Measurements from ENCODE around the gene NAT8. TPM values are rescaled to one million over a fixed set of nuclear protein-coding genes. Genes with fewer than 3 reads are reported as not detected.

The NAT8 gene
- total and polyA plus RNA-seq, 2 of the 13 experiments (the other 11 are each of a cell fraction or from before 2014, with no cell fraction given) = 1.9 to 12.9 TPM

GRCh38 chr2:73611867-73612266 is 30.4 kb downstream of the NAT8 start:
- no peaks in the 10 kb centered on the region for H3K4me1 ChIP-seq (ENCODE audit: insufficient read depth, low read length)
- no peak overlapping the region for H3K4me3 ChIP-seq (replicated peaks in 1 of 3; ENCODE audit: insufficient read depth in 1 of 3, low read depth in 2 of 3, low read length in 3 of 3)
- CTCF ChIA-PET (ENCODE audit: low intra/inter-chr PET ratio, low total read pairs) = no interaction called here
- in situ Hi-C loops (cut with HindIII; ENCODE audit: extremely low pct_ligation_motif_present, low pct_unique_long_range_greater_than_20kb) = no loop called here
- no peaks in the 10 kb centered on the region for H3K79me2 ChIP-seq (ENCODE audit: insufficient read depth, low read length)
- H3K9me3 ChIP-seq (ENCODE audit: low read length) = no peaks in the 10 kb centered on the region
- peaks cover 0 to 1% of the 10 kb centered on the region in 2 experiments; a peak in 1 of 5 replicates for H3K36me3 ChIP-seq (replicated peaks in 1 of 2; ENCODE audit: control insufficient read depth in 1 of 2, insufficient read depth in 2 of 2, low read length in 2 of 2)
- intact Hi-C loops (cut with micrococcal nuclease; ENCODE audit: unreplicated experiment) = no loop called here
- H3K27me3 ChIP-seq (ENCODE audit: control insufficient read depth in 1 of 2, insufficient read depth in 2 of 2, low read length in 2 of 2) = no peaks in the 10 kb centered on the region
- no peak overlapping the region for H3K9ac ChIP-seq (ENCODE audit: insufficient read depth, low read depth, low read length)
- no peak overlapping the region for H2AFZ ChIP-seq (ENCODE audit: low read length)
- POLR2A ChIA-PET = no interaction called here
- H3K27ac ChIP-seq (ENCODE audit: extremely low read length, insufficient read depth, low read length) = no peak overlapping the region
- TF ChIP-seq NFYB (CRISPR knock-in tag; IDR thresholded peaks at IDR 0.05) = no peak
- DNase-seq (ENCODE audit: low spot score) = no peak
- H3K4me2 ChIP-seq (ENCODE audit: low read depth, low read length) = no peak overlapping the region
- WGBS (ENCODE audit: low lambda C conversion rate) = 100% methylated on average over 1 of the region's 1 CpG
- peak; percentile 12 for FAIRE-seq
- no peak for ATAC-seq
- no peaks in the 10 kb centered on the region for H4K20me1 ChIP-seq (ENCODE audit: insufficient read depth, low read length)
- no TSS peak for BruUV-seq (replicated peaks)

- peaks cover 0 to 1% of the 10 kb centered on the region in 2 experiments; a peak in 1 of 5 replicates for H3K36me3 ChIP-seq (replicated peaks in 1 of 2; ENCODE audit: control insufficient read depth in 1 of 2, insufficient read depth in 2 of 2, low read length in 2 of 2)
- no peak for FAIRE-seq
- POLR2A ChIA-PET = no interaction called here
Observed at GRCh38 chr2:73611193-73611592, 31.0 kb downstream of the NAT8 start.

More at GRCh38 chr2:73611193-73611592, 31.0 kb downstream of the NAT8 start:
- H3K4me2 ChIP-seq (ENCODE audit: low read depth, low read length) = no peak overlapping the region
- in situ Hi-C loops (cut with HindIII; ENCODE audit: extremely low pct_ligation_motif_present, low pct_unique_long_range_greater_than_20kb) (no loop called here), intact Hi-C loops (cut with micrococcal nuclease; ENCODE audit: unreplicated experiment) (no loop called here)
- no peaks in the 10 kb centered on the region for H3K4me1 ChIP-seq (ENCODE audit: insufficient read depth, low read length)
- no peak overlapping the region for H3K4me3 ChIP-seq (replicated peaks in 1 of 3; ENCODE audit: insufficient read depth in 1 of 3, low read depth in 2 of 3, low read length in 3 of 3)
- ATAC-seq (no peak; the same call in 1 of the 3 replicates), DNase-seq (ENCODE audit: low spot score) (no peak)
- BruUV-seq (replicated peaks) = no TSS peak
- H3K79me2 ChIP-seq (ENCODE audit: insufficient read depth, low read length) = no peaks in the 10 kb centered on the region
- no peaks in the 10 kb centered on the region for H3K9me3 ChIP-seq (ENCODE audit: low read length)
- WGBS (ENCODE audit: low lambda C conversion rate) = 76% methylated on average over 3 of the region's 4 CpGs
- no peaks in the 10 kb centered on the region for H3K27me3 ChIP-seq (ENCODE audit: control insufficient read depth in 1 of 2, insufficient read depth in 2 of 2, low read length in 2 of 2)
- H4K20me1 ChIP-seq (ENCODE audit: insufficient read depth, low read length) = no peaks in the 10 kb centered on the region
- H3K9ac ChIP-seq (ENCODE audit: insufficient read depth, low read depth, low read length) = no peak overlapping the region
- H2AFZ ChIP-seq (ENCODE audit: low read length) = no peak overlapping the region
- H3K27ac ChIP-seq (ENCODE audit: extremely low read length, insufficient read depth, low read length) = no peak overlapping the region
- CTCF ChIA-PET (ENCODE audit: low intra/inter-chr PET ratio, low total read pairs) = no interaction called here
- no peak for TF ChIP-seq ZMAT5 (CRISPR knock-in tag; IDR thresholded peaks at IDR 0.05; ENCODE audit: borderline replicate concordance, low read depth)
- TF ChIP-seq ZNF280B (CRISPR knock-in tag; IDR thresholded peaks at IDR 0.05; ENCODE audit: borderline replicate concordance) = no peak
- no peak for TF ChIP-seq ZNF430 (CRISPR knock-in tag; IDR thresholded peaks at IDR 0.05)
- TF ChIP-seq SALL2 (CRISPR knock-in tag; IDR thresholded peaks at IDR 0.05) = no peak
- TF ChIP-seq GATA4 (IDR thresholded peaks at IDR 0.05; ENCODE audit: borderline replicate concordance, low read depth) = no peak
- TF ChIP-seq FOXP4 (CRISPR knock-in tag; IDR thresholded peaks at IDR 0.05) = no peak
- no peak for TF ChIP-seq KDM5A (IDR thresholded peaks at IDR 0.05; ENCODE audit: borderline replicate concordance, low read length)
- TF ChIP-seq ZNF660 (CRISPR knock-in tag; IDR thresholded peaks at IDR 0.05; ENCODE audit: borderline replicate concordance, low read depth) = no peak
- TF ChIP-seq ZNF253 (CRISPR knock-in tag; IDR thresholded peaks at IDR 0.05; ENCODE audit: borderline replicate concordance) = no peak
- TF ChIP-seq NR2C2 (CRISPR knock-in tag; IDR thresholded peaks at IDR 0.05; ENCODE audit: borderline replicate concordance) = no peak
- TF ChIP-seq YEATS2 (CRISPR knock-in tag; IDR thresholded peaks at IDR 0.05; ENCODE audit: borderline replicate concordance) = no peak
- no peak for TF ChIP-seq KDM1A (CRISPR knock-in tag; IDR thresholded peaks at IDR 0.05)
- no peak for TF ChIP-seq RBFOX2 (IDR thresholded peaks at IDR 0.05; ENCODE audit: low read depth, low read length)
